ENCODE data around the gene FOXS1. TPM values are rescaled to one million over a fixed set of nuclear protein-coding genes. Genes with fewer than 3 reads are reported as not detected.

FOXS1 gene
- total and polyA plus RNA-seq, 3 experiments from 2014 or later = not detected

GRCh38 chr20:31864521-31865400 is 19.4 kb upstream of the FOXS1 start:
- Mint-ChIP-seq H3K27ac (peak overlapping the region in 1 of 8 donors; percentile 36), H3K9me3 (peaks cover 0 to 1% (median 0%) of the 10 kb centered on the region in 5 donors), H3K4me3 (no peak overlapping the region), H3K4me1 (peaks cover 4 to 22% (median 7%) of the 10 kb centered on the region in 3 donors), H3K36me3 (peaks cover 0 to under 1% (median 0%) of the 10 kb centered on the region in 3 donors), H3K27me3 (peaks cover 21 to 27% of the 10 kb centered on the region in 2 donors)
- ChIA-PET CTCF (interaction anchor here (0.9 to 1.3 kb wide), 2 partner anchors 12 to 87 kb away, joined by 3 read pairs; partner anchors contain the start of gene PDRG1), POLR2A (no interaction called here)
- Histone ChIP-seq H3K9me3 (ENCODE audit: low read length) (no peaks in the 10 kb centered on the region), H3K4me3 (ENCODE audit: low read length) (no peak overlapping the region), H3K27me3 (ENCODE audit: insufficient read depth, low read length, poor library complexity, severe bottlenecking) (peaks cover 11% of the 10 kb centered on the region), H3K36me3 (ENCODE audit: insufficient read depth, low read length) (no peaks in the 10 kb centered on the region), H3K4me1 (ENCODE audit: insufficient read depth, low read length) (peaks cover 11% of the 10 kb centered on the region), H3K27ac (ENCODE audit: low read depth, low read length) (no peak overlapping the region)
- no peak for DNase-seq

GRCh38 chr20:31863296-31864085 is 18.1 kb upstream of the FOXS1 start:
- H3K9me3 Mint-ChIP-seq = no peaks in the 10 kb centered on the region
- peaks cover 0 to 17% (median 5%) of the 10 kb centered on the region in 3 donors for H3K4me1 Mint-ChIP-seq
- POLR2A ChIA-PET = no interaction called here
- no peaks in the 10 kb centered on the region for H3K27me3 ChIP-seq (ENCODE audit: insufficient read depth, low read length, poor library complexity, severe bottlenecking)
- H3K27me3 Mint-ChIP-seq = peaks cover 13 to 16% of the 10 kb centered on the region in 2 donors
- H3K4me3 Mint-ChIP-seq = peak overlapping the region in 1 of 7 donors; percentile 8
- no peaks in the 10 kb centered on the region for H3K36me3 ChIP-seq (ENCODE audit: insufficient read depth, low read length)
- DNase-seq = no peak
- H3K4me3 ChIP-seq (ENCODE audit: low read length) = no peak overlapping the region
- CTCF ChIA-PET = interaction anchor here (1.1 to 1.6 kb wide), 2 partner anchors 11 to 17 kb away, joined by 4 read pairs; no protein-coding TSS in a partner anchor
- peaks cover 7% of the 10 kb centered on the region for H3K4me1 ChIP-seq (ENCODE audit: insufficient read depth, low read length)
- no peak overlapping the region for H3K27ac ChIP-seq (ENCODE audit: low read depth, low read length)
- H3K9me3 ChIP-seq (ENCODE audit: low read length) = no peaks in the 10 kb centered on the region
- no peak overlapping the region for H3K27ac Mint-ChIP-seq
- H3K36me3 Mint-ChIP-seq = no peaks in the 10 kb centered on the region

- no peaks in the 10 kb centered on the region for H3K9me3 ChIP-seq (ENCODE audit: low read length)
These were observed 17.1 kb upstream of the FOXS1 start for GRCh38 chr20:31862506-31862905.

GRCh38 chr20:31862157-31862470 is 16.7 kb upstream of the FOXS1 start:
- Histone ChIP-seq H3K27ac (ENCODE audit: low read depth, low read length) (no peak overlapping the region), H3K4me3 (ENCODE audit: low read length) (no peak overlapping the region), H3K4me1 (ENCODE audit: insufficient read depth, low read length) (peaks cover 7% of the 10 kb centered on the region), H3K27me3 (ENCODE audit: insufficient read depth, low read length, poor library complexity, severe bottlenecking) (peaks cover 9% of the 10 kb centered on the region), H3K9me3 (ENCODE audit: low read length) (no peaks in the 10 kb centered on the region), H3K36me3 (ENCODE audit: insufficient read depth, low read length) (no peaks in the 10 kb centered on the region)
- Mint-ChIP-seq H3K36me3 (no peaks in the 10 kb centered on the region), H3K9me3 (no peaks in the 10 kb centered on the region), H3K4me1 (peaks cover 0 to 17% (median 5%) of the 10 kb centered on the region in 3 donors), H3K4me3 (peak overlapping the region; percentile 41 to 89 (median 52)), H3K27me3 (peaks cover 9 to 13% of the 10 kb centered on the region in 2 donors), H3K27ac (no peak overlapping the region)
- no peak for DNase-seq
- ChIA-PET CTCF (interaction anchor here (1.1 to 1.6 kb wide), 2 partner anchors 10 to 15 kb away, joined by 4 read pairs; no protein-coding TSS in a partner anchor), POLR2A (no interaction called here)

More at GRCh38 chr20:31862506-31862905, 17.1 kb upstream of the FOXS1 start:
- H3K27ac Mint-ChIP-seq = peak overlapping the region in 1 of 8 donors; percentile 90
- peaks cover 7% of the 10 kb centered on the region for H3K4me1 ChIP-seq (ENCODE audit: insufficient read depth, low read length)
- no peaks in the 10 kb centered on the region for H3K36me3 ChIP-seq (ENCODE audit: insufficient read depth, low read length)
- H3K4me3 ChIP-seq (ENCODE audit: low read length) = no peak overlapping the region
- H3K27me3 ChIP-seq (ENCODE audit: insufficient read depth, low read length, poor library complexity, severe bottlenecking) = peaks cover 7% of the 10 kb centered on the region
- CTCF ChIA-PET = interaction anchor here (1.1 to 1.6 kb wide), 2 partner anchors 10 to 16 kb away, joined by 4 read pairs; no protein-coding TSS in a partner anchor
- DNase-seq = no peak
- peak overlapping the region in 3 of 7 donors; percentile 35 to 74 (median 41) for H3K4me3 Mint-ChIP-seq
- H3K4me1 Mint-ChIP-seq = peaks cover 0 to 17% (median 5%) of the 10 kb centered on the region in 3 donors
- H3K9me3 Mint-ChIP-seq = no peaks in the 10 kb centered on the region
- H3K27ac ChIP-seq (ENCODE audit: low read depth, low read length) = no peak overlapping the region
- POLR2A ChIA-PET = no interaction called here
- no peaks in the 10 kb centered on the region for H3K36me3 Mint-ChIP-seq
- H3K27me3 Mint-ChIP-seq = peaks cover 11 to 13% of the 10 kb centered on the region in 2 donors

- peak; percentile 59 to 73 (median 63) for DNase-seq
- H3K9me3 ChIP-seq (ENCODE audit: low read length) = no peaks in the 10 kb centered on the region
- peak overlapping the region; percentile 51 for H3K4me3 ChIP-seq (ENCODE audit: low read length)
- Mint-ChIP-seq H3K36me3 (no peaks in the 10 kb centered on the region), H3K9me3 (no peaks in the 10 kb centered on the region), H3K27ac (peak overlapping the region in 1 of 8 donors; percentile 57), H3K27me3 (peaks cover 9 to 13% of the 10 kb centered on the region in 2 donors), H3K4me1 (peaks cover 0 to 17% (median 5%) of the 10 kb centered on the region in 3 donors), H3K4me3 (peak overlapping the region in 6 of 7 donors; percentile 42 to 89 (median 59))
- H3K36me3 ChIP-seq (ENCODE audit: insufficient read depth, low read length) = no peaks in the 10 kb centered on the region
- H3K27me3 ChIP-seq (ENCODE audit: insufficient read depth, low read length, poor library complexity, severe bottlenecking) = peaks cover 10% of the 10 kb centered on the region
- H3K27ac ChIP-seq (ENCODE audit: low read depth, low read length) = no peak overlapping the region
- POLR2A ChIA-PET = no interaction called here
- H3K4me1 ChIP-seq (ENCODE audit: insufficient read depth, low read length) = peaks cover 7% of the 10 kb centered on the region
- CTCF ChIA-PET = interaction anchor here (1.6 kb wide), 1 partner anchor 15 kb away, joined by 4 read pairs; no protein-coding TSS in a partner anchor
These were observed 16.2 kb upstream of the FOXS1 start for GRCh38 chr20:31861385-31862156.

DNA sequence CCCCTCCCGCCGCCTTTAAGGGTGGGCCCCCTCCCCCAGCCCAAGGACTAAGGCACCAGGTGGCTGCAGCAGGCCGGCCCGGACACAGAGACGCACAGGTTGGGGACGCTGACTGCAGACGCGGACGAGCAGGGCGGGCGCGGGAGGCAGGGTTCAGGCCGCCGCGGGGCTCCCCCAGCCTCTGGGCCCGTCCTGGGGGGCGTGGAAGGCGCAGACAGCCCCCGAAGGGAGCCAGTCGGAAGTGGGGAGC is 15.7 kb upstream of the FOXS1 start:
- H3K27me3 Mint-ChIP-seq = peaks cover 9 to 13% of the 10 kb centered on the region in 2 donors
- peaks cover 7% of the 10 kb centered on the region for H3K4me1 ChIP-seq (ENCODE audit: insufficient read depth, low read length)
- no peaks in the 10 kb centered on the region for H3K36me3 Mint-ChIP-seq
- no peak overlapping the region for H3K27ac Mint-ChIP-seq
- no peaks in the 10 kb centered on the region for H3K36me3 ChIP-seq (ENCODE audit: insufficient read depth, low read length)
- H3K9me3 Mint-ChIP-seq = no peaks in the 10 kb centered on the region
- ChIA-PET POLR2A (no interaction called here), CTCF (no interaction called here)
- peaks cover 15% of the 10 kb centered on the region for H3K27me3 ChIP-seq (ENCODE audit: insufficient read depth, low read length, poor library complexity, severe bottlenecking)
- H3K4me1 Mint-ChIP-seq = peaks cover 0 to 17% (median 5%) of the 10 kb centered on the region in 3 donors
- peak overlapping the region; percentile 5 to 47 (median 35) for H3K4me3 Mint-ChIP-seq
- no peaks in the 10 kb centered on the region for H3K9me3 ChIP-seq (ENCODE audit: low read length)
- peak overlapping the region; percentile 51 for H3K4me3 ChIP-seq (ENCODE audit: low read length)
- DNase-seq = no peak
- H3K27ac ChIP-seq (ENCODE audit: low read depth, low read length) = no peak overlapping the region

GRCh38 chr20:31860390-31861134 is 15.2 kb upstream of the FOXS1 start:
- Histone ChIP-seq H3K36me3 (ENCODE audit: insufficient read depth, low read length) (no peaks in the 10 kb centered on the region), H3K4me1 (ENCODE audit: insufficient read depth, low read length) (peaks cover 7% of the 10 kb centered on the region), H3K27ac (ENCODE audit: low read depth, low read length) (no peak overlapping the region), H3K4me3 (ENCODE audit: low read length) (peak overlapping the region; percentile 51), H3K27me3 (ENCODE audit: insufficient read depth, low read length, poor library complexity, severe bottlenecking) (peaks cover 16% of the 10 kb centered on the region), H3K9me3 (ENCODE audit: low read length) (no peaks in the 10 kb centered on the region)
- ChIA-PET CTCF (interaction anchor here (1.0 to 2.5 kb wide), 4 partner anchors 9 to 92 kb away, joined by 4 to 6 read pairs (median 6); no protein-coding TSS in a partner anchor), POLR2A (no interaction called here)
- Mint-ChIP-seq H3K27me3 (peaks cover 9 to 13% of the 10 kb centered on the region in 2 donors), H3K27ac (no peak overlapping the region), H3K9me3 (no peaks in the 10 kb centered on the region), H3K36me3 (no peaks in the 10 kb centered on the region), H3K4me3 (peak overlapping the region; percentile 23 to 61 (median 37)), H3K4me1 (peaks cover 0 to 17% (median 5%) of the 10 kb centered on the region in 3 donors)
- no peak for DNase-seq
